Activated T-cell treated with anti-CD3 and anti-CD28 coated beads, Interleukin-2, amount 50 U/mL, for 1 hour (primary cell): Measurements from ENCODE around the gene PALMD.

Experiments used
- DNase-seq: peaks from one replicate; pipeline ENCODE4 v3.0.0-alpha.2; 2020

Gene PALMD, protein sequence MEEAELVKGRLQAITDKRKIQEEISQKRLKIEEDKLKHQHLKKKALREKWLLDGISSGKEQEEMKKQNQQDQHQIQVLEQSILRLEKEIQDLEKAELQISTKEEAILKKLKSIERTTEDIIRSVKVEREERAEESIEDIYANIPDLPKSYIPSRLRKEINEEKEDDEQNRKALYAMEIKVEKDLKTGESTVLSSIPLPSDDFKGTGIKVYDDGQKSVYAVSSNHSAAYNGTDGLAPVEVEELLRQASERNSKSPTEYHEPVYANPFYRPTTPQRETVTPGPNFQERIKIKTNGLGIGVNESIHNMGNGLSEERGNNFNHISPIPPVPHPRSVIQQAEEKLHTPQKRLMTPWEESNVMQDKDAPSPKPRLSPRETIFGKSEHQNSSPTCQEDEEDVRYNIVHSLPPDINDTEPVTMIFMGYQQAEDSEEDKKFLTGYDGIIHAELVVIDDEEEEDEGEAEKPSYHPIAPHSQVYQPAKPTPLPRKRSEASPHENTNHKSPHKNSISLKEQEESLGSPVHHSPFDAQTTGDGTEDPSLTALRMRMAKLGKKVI

DNA sequence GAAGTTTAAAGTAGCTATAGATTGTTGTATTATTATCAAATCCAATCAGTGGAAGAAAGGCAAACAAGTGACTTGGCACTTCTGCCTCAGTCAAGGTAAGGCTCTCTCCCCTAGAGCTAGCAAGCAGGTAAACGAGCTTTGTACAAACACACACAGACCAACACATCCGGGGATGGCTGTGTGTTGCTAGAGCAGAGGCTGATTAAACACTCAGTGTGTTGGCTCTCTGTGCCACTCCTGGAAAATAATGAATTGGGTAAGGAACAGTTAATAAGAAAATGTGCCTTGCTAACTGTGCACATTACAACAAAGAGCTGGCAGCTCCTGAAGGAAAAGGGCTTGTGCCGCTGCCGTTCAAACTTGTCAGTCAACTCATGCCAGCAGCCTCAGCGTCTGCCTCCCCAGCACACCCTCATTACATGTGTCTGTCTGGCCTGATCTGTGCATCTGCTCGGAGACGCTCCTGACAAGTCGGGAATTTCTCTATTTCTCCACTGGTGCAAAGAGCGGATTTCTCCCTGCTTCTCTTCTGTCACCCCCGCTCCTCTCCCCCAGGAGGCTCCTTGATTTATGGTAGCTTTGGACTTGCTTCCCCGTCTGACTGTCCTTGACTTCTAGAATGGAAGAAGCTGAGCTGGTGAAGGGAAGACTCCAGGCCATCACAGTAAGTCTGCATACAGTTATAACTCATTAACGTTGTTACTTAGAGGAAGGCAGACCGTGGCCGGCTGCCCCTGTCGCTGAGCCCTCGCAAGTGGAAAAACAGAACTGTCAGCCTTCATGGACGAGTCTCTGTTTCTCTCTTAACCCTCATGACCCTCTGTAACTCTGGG is at the start of gene PALMD:
PALMD (plus strand) TSS at position 415 of the 833 bp plus-strand sequence; CDS start at position 620, 205 bp downstream.
- no peak for DNase-seq

DNA sequence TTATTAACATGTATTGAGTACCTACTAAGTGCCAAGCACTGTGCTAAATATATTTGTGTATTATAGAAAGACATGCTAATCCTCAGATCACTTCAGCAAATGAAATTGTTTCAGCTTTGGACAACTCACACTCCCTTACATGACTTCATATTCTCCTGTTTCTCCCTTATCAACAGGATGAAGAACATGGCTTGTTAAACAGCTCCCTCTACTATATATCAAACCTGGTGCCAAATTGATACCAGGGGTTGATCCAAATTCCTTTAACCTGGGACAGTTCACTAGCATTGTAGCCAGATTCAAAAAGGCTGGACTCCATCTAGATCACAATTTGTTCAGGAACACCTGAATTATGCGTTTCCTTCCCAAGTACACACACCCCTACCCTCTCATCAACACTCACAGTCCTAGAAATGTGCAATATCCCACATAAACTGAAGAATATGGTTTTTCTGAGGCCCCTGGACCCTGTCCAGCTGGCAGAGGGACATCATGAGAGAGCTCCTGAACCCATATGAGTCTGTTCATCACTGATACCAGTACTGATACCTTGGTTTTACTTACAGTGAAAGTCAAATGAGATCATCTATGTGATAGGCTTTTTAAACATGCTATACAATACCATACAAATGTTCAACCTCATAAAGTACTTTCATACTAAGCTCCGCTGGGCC is 47.0 kb upstream of the PALMD start:
- DNase-seq: no peak

DNA sequence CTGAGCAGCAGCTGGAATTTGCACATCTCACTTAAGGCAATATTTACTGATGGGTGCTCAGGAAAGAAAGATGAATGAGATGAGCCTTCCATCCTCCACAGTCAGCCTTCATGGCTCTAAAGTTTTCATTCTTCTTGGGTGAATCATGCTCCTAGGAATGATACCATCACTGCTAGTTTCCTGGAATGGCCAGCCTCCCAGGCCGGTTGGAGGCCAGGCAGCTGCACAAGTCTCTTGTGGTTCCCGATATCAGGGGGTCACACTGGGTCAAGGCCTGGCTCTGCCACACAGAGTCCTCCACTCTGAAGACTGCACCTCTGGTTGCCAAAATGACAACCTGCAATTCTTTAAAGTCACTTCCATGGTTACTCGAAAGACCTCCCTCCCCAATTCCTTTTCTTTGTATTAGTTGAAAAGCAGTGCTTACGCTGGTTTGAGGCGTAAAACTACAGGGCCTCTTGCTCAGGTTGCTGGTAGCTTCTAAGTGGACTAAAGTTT is 46.2 kb upstream of the PALMD start:
- DNase-seq: no peak

DNA sequence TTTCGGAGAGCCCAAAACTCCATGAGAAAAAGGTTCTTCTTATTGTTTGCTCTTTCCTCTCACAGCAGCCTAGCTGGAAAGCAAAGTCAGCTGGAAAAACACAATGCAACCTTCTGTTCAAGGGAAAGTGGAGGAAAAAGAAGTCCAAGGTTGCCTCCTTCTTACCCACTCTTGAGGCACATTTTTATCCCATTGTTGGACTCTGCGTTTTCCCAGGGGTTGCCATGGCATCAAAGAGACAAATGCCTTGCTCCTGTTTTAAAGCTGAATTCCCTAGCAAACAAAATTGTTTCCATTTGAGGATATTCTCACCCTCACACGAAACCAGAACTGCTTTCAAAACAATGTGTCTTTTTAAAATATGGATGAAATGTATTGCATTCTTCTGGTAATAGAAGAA is 45.1 kb upstream of the PALMD start:
- no peak for DNase-seq

DNA sequence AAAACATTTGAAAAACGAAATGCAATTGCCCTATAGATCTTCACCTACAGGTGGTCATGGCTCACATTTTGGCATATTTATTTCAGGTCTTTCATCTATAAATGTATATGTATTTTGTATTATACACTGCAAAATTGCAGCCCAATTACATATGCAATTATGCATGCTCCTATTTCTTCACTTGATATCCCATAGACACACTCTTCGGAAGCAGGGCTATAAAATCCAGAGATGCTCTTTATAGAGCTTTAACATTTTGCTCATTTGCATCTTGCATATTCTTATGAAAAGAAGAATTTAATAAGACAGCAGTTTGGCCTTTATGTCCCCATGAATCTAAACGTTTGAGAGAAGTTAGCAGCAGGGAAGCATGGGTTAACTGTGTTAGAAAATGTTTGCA is 44.7 kb upstream of the PALMD start:
- DNase-seq: no peak

DNA sequence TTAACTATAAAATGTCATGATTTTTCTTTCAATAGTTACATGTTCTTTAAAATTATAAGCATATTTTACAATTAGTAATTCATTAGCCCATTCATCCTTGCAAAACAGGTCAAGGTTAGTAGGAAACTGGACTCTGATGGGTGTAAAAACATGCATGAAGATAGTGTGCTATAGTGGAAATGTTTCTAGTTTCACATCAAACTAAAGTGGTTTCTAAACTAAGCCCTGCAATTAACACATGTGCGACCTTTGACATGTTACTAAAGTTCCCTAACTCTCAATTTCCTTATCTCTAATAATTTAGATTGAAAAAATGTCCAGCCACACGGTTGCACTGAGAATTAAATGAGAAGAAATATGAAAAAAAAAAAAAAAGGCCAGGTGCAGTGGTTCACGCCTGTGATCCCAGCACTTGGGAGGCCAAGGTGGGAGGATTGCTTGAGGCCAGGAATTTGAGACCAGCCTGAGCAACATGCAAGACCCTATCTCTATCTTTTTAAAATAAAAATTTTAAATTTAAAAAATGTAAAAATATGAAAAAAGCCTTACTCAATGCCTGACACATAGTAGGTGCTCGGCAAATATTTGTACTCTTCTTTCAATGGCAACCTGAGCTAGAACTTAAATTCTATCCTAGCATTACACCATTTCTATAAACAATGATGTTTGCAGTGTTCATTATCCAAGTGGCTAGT is 44.1 kb upstream of the PALMD start:
- no peak for DNase-seq

DNA sequence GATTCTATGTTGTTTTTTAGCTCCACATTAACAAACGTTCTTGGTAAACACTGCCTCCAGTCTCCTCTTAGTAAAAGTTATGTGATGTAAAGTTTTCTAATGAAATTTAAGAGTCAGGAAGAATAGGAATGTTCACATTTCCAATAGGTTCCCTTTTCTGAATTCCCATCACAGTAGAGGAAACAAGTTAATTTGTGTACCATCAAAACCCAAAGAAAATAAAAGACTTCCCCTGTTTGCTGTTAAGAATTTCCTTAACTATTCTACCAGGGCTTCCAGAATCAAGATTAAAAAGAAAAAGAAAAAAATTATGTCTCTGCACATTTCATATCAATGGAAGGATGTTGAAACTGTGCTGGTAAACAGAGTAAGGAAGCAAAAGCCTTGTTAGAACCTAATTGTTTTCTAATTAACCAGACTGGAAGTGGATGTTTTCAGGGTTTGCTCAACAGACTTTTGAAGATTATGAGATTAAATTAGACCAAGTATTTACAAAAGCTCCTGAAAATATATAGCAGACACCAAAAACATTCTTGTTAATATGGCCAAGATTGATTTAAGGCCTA is 43.4 kb upstream of the PALMD start:
- DNase-seq: no peak

DNA sequence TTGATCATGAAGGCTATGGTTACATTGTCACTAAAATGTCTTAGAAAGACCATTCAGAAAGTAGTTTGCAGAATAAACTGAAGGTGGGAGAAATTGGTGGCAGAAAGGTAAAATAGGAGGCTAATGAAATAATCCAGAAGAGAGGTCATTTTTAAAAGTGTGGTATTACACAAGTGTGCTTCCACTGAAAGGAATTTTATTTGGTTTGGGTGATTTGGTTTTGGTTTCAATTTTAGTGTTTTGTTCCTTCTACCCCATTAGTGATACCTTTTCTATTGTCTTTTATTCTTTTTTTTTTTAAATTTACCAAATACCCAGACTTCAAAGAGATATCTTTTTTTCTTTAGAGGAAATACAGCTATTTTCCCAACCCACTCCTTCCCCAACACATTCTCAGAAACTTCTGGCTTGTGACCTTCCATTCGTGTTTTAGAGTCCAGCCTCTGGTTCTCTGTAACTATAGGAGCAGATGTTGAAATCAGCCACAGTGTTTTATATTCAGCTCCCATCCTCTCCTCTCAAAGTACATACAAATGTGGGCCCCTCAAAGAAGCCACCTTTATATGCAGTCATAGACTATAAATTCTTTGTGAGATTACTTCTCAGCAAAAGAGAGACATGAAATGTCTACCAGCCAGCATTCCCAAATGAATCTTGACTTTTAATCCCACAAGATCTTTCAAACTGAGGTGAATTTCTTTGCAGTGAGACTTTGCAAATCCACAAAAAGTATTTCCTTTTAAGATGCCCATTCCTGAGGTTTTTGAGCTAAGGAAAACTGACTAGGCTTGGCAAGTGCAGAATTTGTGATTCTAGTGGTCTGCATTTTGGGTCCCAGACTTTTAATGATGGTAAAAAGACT is 42.0 kb upstream of the PALMD start:
- DNase-seq: no peak

DNA sequence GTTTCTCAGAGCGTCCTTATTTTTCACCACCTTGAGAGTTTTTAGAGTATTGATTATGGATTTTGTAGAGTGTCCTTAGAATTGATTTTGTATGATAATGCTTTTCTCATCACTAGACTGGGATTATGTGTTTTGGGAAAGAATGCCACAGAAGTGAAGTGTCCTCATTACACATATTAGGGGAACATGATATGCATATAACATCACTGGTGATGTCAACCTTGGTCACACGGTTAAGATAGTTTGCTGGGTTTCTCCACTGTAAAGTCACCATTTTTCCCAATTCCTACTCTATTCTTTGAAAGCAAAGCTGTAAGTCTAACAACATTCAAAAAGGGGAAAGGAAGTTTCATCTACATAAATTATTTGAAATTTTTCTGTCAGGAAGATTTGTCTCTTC is 39.6 kb upstream of the PALMD start:
- DNase-seq: no peak

DNA sequence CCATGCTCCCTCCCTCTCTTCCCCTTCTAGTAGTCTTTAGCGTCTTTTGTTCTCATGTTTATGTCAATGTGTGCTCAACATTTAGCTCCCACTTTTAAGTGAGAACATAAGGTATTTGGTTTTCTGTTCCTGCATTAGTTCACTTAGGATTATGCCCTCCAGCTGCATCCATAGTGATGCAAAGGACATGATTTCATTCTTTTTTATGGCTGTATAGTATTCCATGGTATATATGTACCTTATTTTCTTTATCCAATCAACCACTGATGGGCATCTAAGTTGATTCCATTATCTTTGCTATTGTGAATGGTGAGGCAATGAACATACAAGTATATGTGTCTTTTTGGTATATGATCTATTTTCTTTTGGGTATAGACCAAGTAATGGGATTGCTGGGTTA is 38.3 kb upstream of the PALMD start:
- DNase-seq: no peak

DNA sequence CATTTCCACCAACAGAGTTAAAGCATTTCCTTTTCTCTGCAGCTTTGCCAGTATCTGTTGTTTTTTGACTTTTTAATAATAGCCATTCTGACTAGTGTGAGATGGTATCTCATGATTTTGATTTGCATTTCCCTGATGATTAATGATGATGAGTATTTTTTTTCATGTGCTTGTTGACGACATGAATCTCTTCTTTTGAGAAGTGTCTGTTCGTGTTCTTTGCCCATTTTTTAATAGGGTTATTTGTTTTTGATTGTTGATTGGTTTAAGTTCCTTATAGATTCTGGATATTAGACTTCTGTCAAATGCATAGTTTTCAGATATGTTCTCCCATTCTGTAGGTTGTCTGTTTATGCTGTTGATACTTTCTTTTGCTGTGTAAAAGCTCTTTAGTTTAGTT is 37.9 kb upstream of the PALMD start:
- no peak for DNase-seq

DNA sequence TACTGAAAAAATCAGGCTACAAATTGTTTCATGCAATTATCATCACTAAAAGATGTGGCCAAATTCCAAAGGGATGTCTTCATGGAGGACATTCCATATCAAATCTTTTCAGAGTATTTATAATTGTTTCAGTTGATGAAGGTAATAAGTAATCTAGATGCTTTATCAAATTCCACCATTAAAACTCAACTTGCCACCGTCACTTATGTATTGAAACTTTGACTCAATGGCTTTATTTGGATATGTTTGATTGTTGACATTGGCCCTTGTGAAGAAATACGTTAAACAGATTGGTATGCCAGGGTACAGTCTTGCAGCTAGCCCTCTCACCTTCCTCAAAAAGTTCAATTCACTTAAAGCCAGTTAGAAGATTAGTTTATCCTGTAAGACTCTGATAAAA is 32.2 kb upstream of the PALMD start:
- no peak for DNase-seq

DNA sequence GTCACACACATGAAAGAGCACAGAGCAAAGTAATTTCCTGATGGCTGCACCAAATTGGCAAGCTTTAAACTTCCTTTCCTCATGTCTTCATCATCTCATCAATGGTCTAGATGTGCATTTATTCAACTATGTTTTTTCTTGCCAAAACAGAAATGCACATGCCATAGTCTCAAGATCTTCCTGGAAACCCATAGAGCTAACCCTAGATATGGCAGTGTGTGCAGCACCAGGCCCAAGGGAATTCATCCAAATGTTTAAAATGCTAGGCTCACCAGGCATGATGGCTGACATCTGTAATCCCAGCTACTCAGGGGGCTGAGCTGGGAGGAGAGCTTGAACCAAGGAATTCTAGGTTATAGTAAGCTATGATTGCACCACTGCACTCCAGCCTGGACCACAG is 31.2 kb upstream of the PALMD start:
- DNase-seq: no peak

DNA sequence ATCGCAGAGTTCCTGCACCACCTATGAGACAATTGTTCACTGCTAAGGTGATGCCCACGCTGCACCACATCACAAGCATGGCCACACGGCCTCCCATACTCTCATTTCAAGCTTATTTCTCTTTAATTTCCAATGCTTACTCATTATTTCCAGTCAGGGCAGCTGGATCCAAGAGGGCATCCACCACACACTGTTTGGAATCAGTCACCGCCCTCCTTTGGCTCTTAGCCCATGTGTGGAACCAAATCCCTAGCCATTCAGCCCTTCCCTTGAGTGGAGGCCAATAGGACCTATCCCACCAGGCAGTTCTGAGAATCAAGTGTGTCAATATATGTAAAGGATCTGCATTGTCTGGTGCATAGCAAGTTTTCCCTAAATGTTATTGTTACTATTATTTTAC is 26.3 kb upstream of the PALMD start:
- DNase-seq: no peak

DNA sequence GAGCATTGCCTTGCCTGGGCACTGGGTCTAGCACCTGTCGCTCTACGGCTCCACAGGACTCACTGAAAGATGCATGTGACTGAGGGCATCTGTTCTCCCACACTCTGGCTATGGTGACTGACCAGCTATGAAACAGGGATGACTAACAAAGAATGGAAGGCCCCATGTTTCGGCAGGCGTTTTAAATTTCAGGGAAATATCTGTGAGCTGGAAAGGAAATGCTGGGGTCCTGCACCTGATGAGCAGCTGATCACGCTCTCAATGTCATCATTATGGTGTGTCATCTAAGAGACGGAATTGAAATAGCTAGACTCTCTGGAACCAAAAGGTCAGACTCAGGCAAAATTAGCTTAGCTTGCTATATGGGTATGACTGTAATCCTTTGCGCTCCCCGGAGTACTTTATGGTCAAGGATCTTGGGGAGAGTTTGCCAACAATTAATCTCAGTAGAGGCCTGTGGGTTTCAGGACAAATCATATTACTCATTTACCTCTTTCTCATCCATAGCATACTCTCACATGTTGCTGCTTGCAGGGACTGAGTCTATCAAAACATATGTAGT is 24.5 kb upstream of the PALMD start:
- no peak for DNase-seq

DNA sequence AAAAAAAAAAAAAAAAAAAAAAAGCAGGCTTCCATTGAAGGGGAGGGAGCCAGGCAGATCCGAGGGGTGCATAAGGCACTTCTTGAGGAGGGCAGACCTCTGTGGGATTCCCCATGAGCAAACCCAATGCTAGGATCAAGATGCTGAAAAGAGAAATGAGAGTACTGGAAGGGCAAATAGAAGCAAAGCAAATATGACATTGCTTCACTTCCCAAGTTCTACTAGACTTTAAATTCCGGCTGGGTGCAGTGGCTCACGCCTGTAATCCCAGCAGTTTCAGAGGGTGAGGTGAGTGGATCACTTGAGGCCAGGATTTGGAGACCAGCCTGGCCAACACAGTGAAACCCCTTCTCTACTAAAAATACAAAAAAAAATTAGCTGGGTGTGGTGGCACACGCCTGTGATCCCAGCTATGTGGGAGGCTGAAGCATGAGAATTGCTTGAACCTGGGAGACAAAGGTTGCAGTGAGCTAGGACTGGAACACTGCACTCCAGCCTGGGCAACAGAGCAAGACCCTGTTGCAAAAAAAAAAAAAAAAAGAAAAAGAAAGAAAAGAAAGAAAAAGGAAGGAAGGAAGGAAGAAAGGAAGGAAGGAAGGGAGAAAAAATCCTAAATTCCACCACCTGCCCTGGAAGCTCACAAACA is 23.1 kb upstream of the PALMD start:
- DNase-seq: no peak

DNA sequence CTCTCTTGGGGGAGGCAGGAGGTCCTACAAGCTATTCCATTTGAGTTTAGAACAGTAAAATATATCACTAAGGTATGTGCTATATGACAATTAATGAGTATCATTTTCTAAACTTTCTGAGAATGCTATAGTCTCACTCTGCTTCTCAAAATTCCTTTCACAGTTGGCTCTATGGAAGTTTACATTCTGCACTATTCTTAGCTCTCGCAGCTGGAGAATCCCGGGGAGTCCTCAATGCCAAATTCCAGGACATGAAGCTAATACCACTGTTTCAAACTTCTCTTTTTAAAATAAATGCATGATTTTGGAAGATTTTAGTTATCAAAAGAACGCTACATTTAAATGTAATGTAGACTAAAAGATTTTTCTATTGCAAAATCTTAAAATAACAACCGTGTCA is 22.4 kb upstream of the PALMD start:
- no peak for DNase-seq

DNA sequence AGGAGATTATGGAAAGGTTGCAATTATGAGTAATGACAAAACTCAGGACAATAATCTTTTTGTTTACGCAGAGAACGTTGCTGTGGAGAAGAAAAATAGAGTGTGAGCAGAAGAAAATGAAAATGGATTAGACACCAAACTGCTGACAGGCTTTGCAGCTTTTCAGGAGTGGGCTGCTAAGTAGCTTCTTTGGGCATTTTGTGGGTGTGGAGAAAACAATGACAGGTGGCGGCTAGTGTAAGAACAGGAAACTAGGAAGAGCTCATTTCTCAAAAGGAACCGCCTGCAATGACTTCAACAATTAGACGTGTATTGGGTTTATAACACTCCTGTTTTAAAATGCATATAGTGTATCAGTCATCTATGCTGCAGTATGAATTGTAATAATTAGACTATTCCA is 18.3 kb upstream of the PALMD start:
- DNase-seq: no peak

DNA sequence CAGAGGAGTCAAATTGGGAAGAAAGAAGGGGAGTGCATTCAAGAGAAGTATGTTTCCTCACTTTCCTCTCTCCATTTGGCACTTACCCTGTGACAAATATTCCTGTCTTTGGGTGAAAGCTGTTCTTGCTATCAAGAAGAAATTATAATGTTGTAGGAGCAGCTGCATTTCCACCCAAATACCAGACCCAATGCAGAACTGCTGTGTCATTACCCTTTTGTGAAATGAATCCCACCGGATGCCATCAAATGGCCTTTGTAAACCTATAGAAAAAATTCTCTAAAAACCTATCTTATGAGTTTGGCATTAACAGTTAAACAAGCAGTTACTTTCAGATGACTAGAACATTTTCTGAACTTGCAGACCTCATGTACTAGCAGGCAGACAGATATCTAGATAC is 16.7 kb upstream of the PALMD start:
- DNase-seq: no peak

DNA sequence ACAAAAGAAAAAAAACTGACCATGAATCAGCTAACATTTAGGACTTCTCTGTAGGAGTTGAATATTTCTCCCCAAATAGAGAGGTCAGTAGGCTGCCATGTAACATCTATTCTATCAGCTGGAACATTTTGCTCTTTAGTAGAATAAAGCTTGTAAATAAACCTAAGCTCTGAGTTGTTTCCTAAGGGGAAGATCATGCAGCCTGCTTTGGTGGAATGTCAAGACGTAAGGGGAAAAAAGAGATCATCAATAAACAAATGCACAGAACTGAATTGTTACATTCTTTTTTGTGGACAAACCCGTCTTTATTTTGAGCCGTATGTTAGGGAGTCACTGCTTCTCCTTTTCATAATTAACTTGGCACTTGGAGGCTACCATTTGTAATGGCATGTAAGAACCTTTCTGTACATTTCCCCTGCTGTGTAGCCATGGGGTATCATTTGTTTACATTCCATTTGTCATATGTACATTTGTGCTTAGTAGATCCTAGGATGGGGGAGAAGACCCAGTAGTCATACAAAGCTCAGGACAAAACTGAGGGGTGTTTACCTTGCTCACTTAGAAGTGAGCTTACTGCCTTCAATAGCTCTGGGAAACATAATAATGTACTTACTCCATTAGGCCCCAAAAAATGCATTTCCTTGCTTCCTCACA is 10.8 kb upstream of the PALMD start:
- no peak for DNase-seq
